HG02588 (cell line): ENCODE measurements around the gene SCYGR1.
"Not testable (repeated sequence)": the region's sequence is repeated elsewhere in the genome, so short reads cannot be mapped to it uniquely, and the experiment has no call there.

Experiments used
- ATAC-seq: cut with Tn5 transposase; IDR thresholded peaks from one replicate; pipeline ENCODE4 v1.9.1; 2021; ENCODE audit warnings: mild to moderate bottlenecking, moderate library complexity; ENCODE audit not compliant: unreplicated experiment

SCYGR1 gene

GRCh38 chr2:227404585-227405271, 17.0 kb upstream of the SCYGR1 start:
- ATAC-seq, result no peak

GRCh38 chr2:227402959-227403358, 15.2 kb upstream of the SCYGR1 start:
- ATAC-seq, result no peak

GRCh38 chr2:227402321-227402720, 14.6 kb upstream of the SCYGR1 start:
- no peak for ATAC-seq

- ATAC-seq, result no peak
Observed at GRCh38 chr2:227401550-227401949, 13.8 kb upstream of the SCYGR1 start.

- ATAC-seq, result no peak
Observed at GRCh38 chr2:227398684-227399670, 11.2 kb upstream of the SCYGR1 start.

GRCh38 chr2:227397562-227397961, 9.8 kb upstream of the SCYGR1 start:
- ATAC-seq, result no peak

- ATAC-seq, result no peak
Observed at GRCh38 chr2:227395556-227395955, 7.8 kb upstream of the SCYGR1 start.

GRCh38 chr2:227394401-227394800, 6.7 kb upstream of the SCYGR1 start:
- no peak for ATAC-seq

- no peak for ATAC-seq
Observed at GRCh38 chr2:227390468-227391256, 2.9 kb upstream of the SCYGR1 start.

- ATAC-seq, result no peak
Observed at GRCh38 chr2:227389661-227390060, 1.9 kb upstream of the SCYGR1 start.

GRCh38 chr2:227389231-227389630, 1.5 kb upstream of the SCYGR1 start:
- ATAC-seq, result no peak

- no peak for ATAC-seq
Observed at GRCh38 chr2:227388537-227389011, 825 bp upstream of the SCYGR1 start.

GRCh38 chr2:227386630-227387029, 1.1 kb downstream of the SCYGR1 start:
- no peak for ATAC-seq

- no peak for ATAC-seq
Observed at GRCh38 chr2:227383686-227384085, 4.1 kb downstream of the SCYGR1 start.

GRCh38 chr2:227382241-227382835, 5.4 kb downstream of the SCYGR1 start:
- ATAC-seq, result not testable (repeated sequence)

GRCh38 chr2:227379095-227379494, 8.7 kb downstream of the SCYGR1 start, which contains the start of gene TM4SF20:
Gene TM4SF20, minus strand, starts transcription at chr2:227379306. Its CDS starts 38 bp downstream, at chr2:227379268.
- ATAC-seq, result no peak

GRCh38 chr2:227378371-227378782, 9.4 kb downstream of the SCYGR1 start:
- no peak for ATAC-seq

- ATAC-seq, result no peak
Observed at GRCh38 chr2:227377467-227378351, 10.0 kb downstream of the SCYGR1 start.

- no peak for ATAC-seq
Observed at GRCh38 chr2:227376656-227377396, 10.9 kb downstream of the SCYGR1 start.
